ENCODE results near the gene SZRD1. TPM values are rescaled to one million over a fixed set of nuclear protein-coding genes. Genes with fewer than 3 reads are reported as not detected.
"Not testable (repeated sequence)": the region's sequence is repeated elsewhere in the genome, so short reads cannot be mapped to it uniquely, and the experiment has no call there.

SZRD1 gene
- total RNA-seq = 100 to 1,000 TPM; 156 to 157 TPM

GRCh38 chr1:16366722-16367257 is at the start of gene SZRD1:
Gene SZRD1, plus strand, starts transcription at chr1:16367242. Its CDS starts 16 bp downstream, at chr1:16367258.
- ChIA-PET CTCF (interaction anchor here (1.2 to 6.4 kb wide), 3 partner anchors 15 to 160 kb away, joined by 4 to 94 read pairs (median 4); partner anchors contain the start of genes FBXO42 and NECAP2), POLR2A (interaction anchor here (1.5 to 10.9 kb wide), 14 partner anchors 11 to 538 kb away, joined by 3 to 109 read pairs (median 9); partner anchors contain the start of genes CPLANE2, FBXO42, NECAP2 and SPEN)
- H3K36me3 Mint-ChIP-seq (ENCODE audit: low read depth) = peaks cover 23% of the 10 kb centered on the region
- DNase-seq = peak; percentile 98
- peak within 1 kb of the TSS; percentile 97 for H3K4me3 Mint-ChIP-seq
- H3K27me3 Mint-ChIP-seq = no peaks in the 10 kb centered on the region
- H3K9me3 Mint-ChIP-seq = no peaks in the 10 kb centered on the region
- peaks cover 44% of the 10 kb centered on the region for H3K4me1 Mint-ChIP-seq
- peak within 1 kb of the TSS; percentile 99 for H3K27ac Mint-ChIP-seq

- Mint-ChIP-seq H3K9me3 (no peaks in the 10 kb centered on the region), H3K27ac (no peak overlapping the region), H3K4me1 (no peaks in the 10 kb centered on the region), H3K4me3 (no peak overlapping the region), H3K27me3 (no peaks in the 10 kb centered on the region), H3K36me3 (ENCODE audit: low read depth) (peaks cover 14% of the 10 kb centered on the region)
- ChIA-PET POLR2A (no interaction called here), CTCF (no interaction called here)
- no peak for DNase-seq
Measured at GRCh38 chr1:16318555-16318954, 48.5 kb upstream of the SZRD1 start.

GRCh38 chr1:16321176-16321867 is 45.7 kb upstream of the SZRD1 start:
- ChIA-PET CTCF (no interaction called here), POLR2A (no interaction called here)
- Mint-ChIP-seq H3K27me3 (no peaks in the 10 kb centered on the region), H3K36me3 (ENCODE audit: low read depth) (peaks cover 6% of the 10 kb centered on the region), H3K27ac (no peak overlapping the region), H3K9me3 (no peaks in the 10 kb centered on the region), H3K4me3 (no peak overlapping the region), H3K4me1 (no peaks in the 10 kb centered on the region)
- no peak for DNase-seq

- Mint-ChIP-seq H3K27ac (no peak overlapping the region), H3K27me3 (no peaks in the 10 kb centered on the region), H3K36me3 (ENCODE audit: low read depth) (peaks cover 12% of the 10 kb centered on the region), H3K4me3 (no peak overlapping the region), H3K4me1 (no peaks in the 10 kb centered on the region), H3K9me3 (no peaks in the 10 kb centered on the region)
- DNase-seq = no peak
- ChIA-PET CTCF (no interaction called here), POLR2A (no interaction called here)
Measured at GRCh38 chr1:16324456-16324890, 42.6 kb upstream of the SZRD1 start.

GRCh38 chr1:16326833-16327404 is 40.1 kb upstream of the SZRD1 start:
- Mint-ChIP-seq H3K27me3 (no peaks in the 10 kb centered on the region), H3K4me1 (no peaks in the 10 kb centered on the region), H3K9me3 (no peaks in the 10 kb centered on the region), H3K36me3 (ENCODE audit: low read depth) (peaks cover 12% of the 10 kb centered on the region), H3K4me3 (no peak overlapping the region), H3K27ac (no peak overlapping the region)
- ChIA-PET CTCF (no interaction called here), POLR2A (no interaction called here)
- DNase-seq = no peak

GRCh38 chr1:16334655-16335340 is 32.2 kb upstream of the SZRD1 start:
- ChIA-PET CTCF (interaction anchor here (0.7 kb wide), 1 partner anchor 374 kb away, joined by 3 read pairs; no protein-coding TSS in a partner anchor), POLR2A (no interaction called here)
- Mint-ChIP-seq H3K27ac (no peak overlapping the region), H3K4me3 (no peak overlapping the region), H3K36me3 (ENCODE audit: low read depth) (peaks cover 3% of the 10 kb centered on the region), H3K4me1 (peaks cover 15% of the 10 kb centered on the region), H3K27me3 (no peaks in the 10 kb centered on the region), H3K9me3 (no peaks in the 10 kb centered on the region)
- no peak for DNase-seq

- Mint-ChIP-seq H3K4me3 (no peak overlapping the region), H3K36me3 (ENCODE audit: low read depth) (peaks cover 6% of the 10 kb centered on the region), H3K9me3 (no peaks in the 10 kb centered on the region), H3K27me3 (no peaks in the 10 kb centered on the region), H3K27ac (no peak overlapping the region), H3K4me1 (peaks cover 15% of the 10 kb centered on the region)
- no peak for DNase-seq
- POLR2A ChIA-PET = no interaction called here
- CTCF ChIA-PET = no interaction called here
Measured at GRCh38 chr1:16338961-16339360, 28.1 kb upstream of the SZRD1 start.

GRCh38 chr1:16340673-16341072 is 26.4 kb upstream of the SZRD1 start:
- DNase-seq = no peak
- Mint-ChIP-seq H3K27ac (no peak overlapping the region), H3K4me1 (peaks cover 7% of the 10 kb centered on the region), H3K36me3 (ENCODE audit: low read depth) (peaks cover 6% of the 10 kb centered on the region), H3K4me3 (no peak overlapping the region), H3K9me3 (no peaks in the 10 kb centered on the region), H3K27me3 (no peaks in the 10 kb centered on the region)
- ChIA-PET POLR2A (no interaction called here), CTCF (no interaction called here)

GRCh38 chr1:16342331-16343062 is 24.5 kb upstream of the SZRD1 start:
- H3K27ac Mint-ChIP-seq = no peak overlapping the region
- no peak for DNase-seq
- H3K4me3 Mint-ChIP-seq = no peak overlapping the region
- H3K27me3 Mint-ChIP-seq = no peaks in the 10 kb centered on the region
- H3K4me1 Mint-ChIP-seq = peaks cover 3% of the 10 kb centered on the region
- ChIA-PET CTCF (no interaction called here), POLR2A (no interaction called here)
- H3K36me3 Mint-ChIP-seq (ENCODE audit: low read depth) = peaks cover 8% of the 10 kb centered on the region
- H3K9me3 Mint-ChIP-seq = no peaks in the 10 kb centered on the region

GRCh38 chr1:16343276-16343675 is 23.8 kb upstream of the SZRD1 start:
- H3K27me3 Mint-ChIP-seq; H3K27ac Mint-ChIP-seq; H3K9me3 Mint-ChIP-seq; DNase-seq; POLR2A ChIA-PET; H3K4me1 Mint-ChIP-seq; H3K36me3 Mint-ChIP-seq (ENCODE audit: low read depth); H3K4me3 Mint-ChIP-seq: not testable (repeated sequence)
- CTCF ChIA-PET = interaction anchor here (1.2 kb wide), 1 partner anchor 278 kb away, joined by 3 read pairs; no protein-coding TSS in a partner anchor

- CTCF ChIA-PET = interaction anchor here (8.4 kb wide), 1 partner anchor 15 kb away, joined by 94 read pairs; no protein-coding TSS in a partner anchor
- Mint-ChIP-seq H3K36me3 (ENCODE audit: low read depth) (peaks cover 16% of the 10 kb centered on the region), H3K9me3 (no peaks in the 10 kb centered on the region), H3K27ac (no peak overlapping the region), H3K27me3 (no peaks in the 10 kb centered on the region), H3K4me3 (no peak overlapping the region), H3K4me1 (peaks cover 32% of the 10 kb centered on the region)
- DNase-seq = no peak
- POLR2A ChIA-PET = interaction anchor here (0.6 to 2.4 kb wide), 3 partner anchors 20 to 387 kb away, joined by 3 to 8 read pairs (median 3); no protein-coding TSS in a partner anchor
Measured at GRCh38 chr1:16348414-16349182, 18.4 kb upstream of the SZRD1 start.

- Mint-ChIP-seq H3K4me3 (no peak overlapping the region), H3K27ac (no peak overlapping the region), H3K36me3 (ENCODE audit: low read depth) (peaks cover 16% of the 10 kb centered on the region), H3K4me1 (peaks cover 32% of the 10 kb centered on the region), H3K9me3 (no peaks in the 10 kb centered on the region), H3K27me3 (no peaks in the 10 kb centered on the region)
- DNase-seq = no peak
- POLR2A ChIA-PET = interaction anchor here (1.0 to 2.4 kb wide), 3 partner anchors 14 to 22 kb away, joined by 3 to 8 read pairs (median 3); no protein-coding TSS in a partner anchor
- CTCF ChIA-PET = interaction anchor here (0.7 to 8.4 kb wide), 2 partner anchors 14 to 1207 kb away, joined by 3 to 94 read pairs; no protein-coding TSS in a partner anchor
Measured at GRCh38 chr1:16349847-16350406, 17.1 kb upstream of the SZRD1 start.
